ENCODE data around the gene PTH2.

DNA sequence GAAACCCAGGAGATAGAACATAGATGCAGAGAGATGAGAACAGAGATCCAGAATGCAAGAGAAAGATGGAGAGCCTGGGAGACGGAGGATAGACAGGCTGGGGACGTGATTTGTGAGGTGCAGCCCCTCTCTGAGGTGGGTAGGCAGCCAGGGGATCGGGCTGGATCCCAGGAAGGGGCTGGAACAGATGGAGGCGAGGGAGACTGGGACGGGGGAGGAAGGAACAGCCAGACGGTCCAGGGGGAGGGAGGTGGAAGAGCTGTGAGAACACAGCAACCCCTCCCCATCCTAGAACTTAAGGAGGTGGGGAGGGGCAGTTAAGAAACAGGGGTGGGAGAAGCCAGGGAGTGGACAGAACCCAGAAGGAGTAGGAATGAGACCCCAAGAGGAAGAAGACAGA lies 15.0 kb upstream of the PTH2 start:
- TF ChIP-seq, protein P1, sequence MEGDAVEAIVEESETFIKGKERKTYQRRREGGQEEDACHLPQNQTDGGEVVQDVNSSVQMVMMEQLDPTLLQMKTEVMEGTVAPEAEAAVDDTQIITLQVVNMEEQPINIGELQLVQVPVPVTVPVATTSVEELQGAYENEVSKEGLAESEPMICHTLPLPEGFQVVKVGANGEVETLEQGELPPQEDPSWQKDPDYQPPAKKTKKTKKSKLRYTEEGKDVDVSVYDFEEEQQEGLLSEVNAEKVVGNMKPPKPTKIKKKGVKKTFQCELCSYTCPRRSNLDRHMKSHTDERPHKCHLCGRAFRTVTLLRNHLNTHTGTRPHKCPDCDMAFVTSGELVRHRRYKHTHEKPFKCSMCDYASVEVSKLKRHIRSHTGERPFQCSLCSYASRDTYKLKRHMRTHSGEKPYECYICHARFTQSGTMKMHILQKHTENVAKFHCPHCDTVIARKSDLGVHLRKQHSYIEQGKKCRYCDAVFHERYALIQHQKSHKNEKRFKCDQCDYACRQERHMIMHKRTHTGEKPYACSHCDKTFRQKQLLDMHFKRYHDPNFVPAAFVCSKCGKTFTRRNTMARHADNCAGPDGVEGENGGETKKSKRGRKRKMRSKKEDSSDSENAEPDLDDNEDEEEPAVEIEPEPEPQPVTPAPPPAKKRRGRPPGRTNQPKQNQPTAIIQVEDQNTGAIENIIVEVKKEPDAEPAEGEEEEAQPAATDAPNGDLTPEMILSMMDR (IDR thresholded peaks at IDR 0.05; ENCODE audit: low read depth, low read length): no peak
- no peak for TF ChIP-seq EZH2phosphoT487 (IDR thresholded peaks at IDR 0.05; ENCODE audit: low read depth)
